Chondrocyte (in vitro differentiated cells): ENCODE measurements around the gene SNX14. TPM values are rescaled to one million over a fixed set of nuclear protein-coding genes. Genes with fewer than 3 reads are reported as not detected.
"Not testable (repeated sequence)": the region's sequence is repeated elsewhere in the genome, so short reads cannot be mapped to it uniquely, and the experiment has no call there.

Experiments used
- DNase-seq: peaks from one replicate; pipeline ENCODE4 v3.0.0; 2021; ENCODE audit warnings: mixed read lengths, low spot score
- H3K27ac Mint-ChIP-seq: one replicate; pipeline ENCODE4 v1.8.0; 2021; ENCODE audit warnings: mild to moderate bottlenecking, moderate library complexity, mixed read lengths; ENCODE audit not compliant: unreplicated experiment
- H3K27me3 Mint-ChIP-seq: 2 replicates; pipeline ENCODE4 v1.8.0; 2021; ENCODE audit warnings: low read depth, mixed read lengths
- H3K36me3 Mint-ChIP-seq: 2 replicates; pipeline ENCODE4 v1.8.0; 2021; ENCODE audit warnings: low read depth, mixed read lengths
- H3K4me1 Mint-ChIP-seq: 2 replicates; pipeline ENCODE4 v1.8.0; 2021; ENCODE audit warnings: low read depth, mild to moderate bottlenecking, mixed read lengths
- H3K4me3 Mint-ChIP-seq: one replicate; pipeline ENCODE4 v1.8.0; 2021; ENCODE audit warnings: mild to moderate bottlenecking, moderate library complexity, mixed read lengths; ENCODE audit not compliant: unreplicated experiment
- H3K9me3 Mint-ChIP-seq: 2 replicates; pipeline ENCODE4 v1.8.0; 2021; ENCODE audit warnings: low read depth, mixed read lengths
- total RNA-seq: library from RNA; stranded (reverse); gene quantifications from 3 replicates; pipeline ENCODE4 v1.2.1, GENCODE V29; 2021
- TF ChIP-seq, protein P1 (sequence below): fragments of 200-600 bp; sonication (generic); IDR thresholded peaks from 2 replicates; pipeline ENCODE4 v1.5.0; 2021; ENCODE audit warnings: antibody characterized with exemption, mild to moderate bottlenecking, moderate library complexity

Gene SNX14
- total RNA-seq, 1 donor from 2014 or later = 70.8 TPM

DNA sequence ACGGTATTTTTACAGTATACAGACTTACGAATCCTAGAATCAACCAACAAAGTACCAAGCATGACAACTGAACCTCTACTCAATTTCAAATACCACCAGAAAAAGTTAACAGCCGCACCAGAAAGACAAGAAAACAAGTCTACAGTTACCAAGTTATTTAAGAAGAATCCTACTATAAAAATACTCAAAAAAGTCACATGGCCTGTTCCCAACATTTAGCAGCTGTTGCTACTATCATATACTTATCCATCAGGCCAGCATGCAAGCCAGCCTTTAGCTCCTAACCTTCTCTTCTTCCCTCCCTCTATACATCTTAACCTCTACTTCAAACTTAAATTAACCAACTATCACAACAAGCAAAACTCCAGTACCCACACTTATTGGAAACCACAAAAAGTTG is 47.2 kb upstream of the SNX14 start:
- TF ChIP-seq, protein P1, sequence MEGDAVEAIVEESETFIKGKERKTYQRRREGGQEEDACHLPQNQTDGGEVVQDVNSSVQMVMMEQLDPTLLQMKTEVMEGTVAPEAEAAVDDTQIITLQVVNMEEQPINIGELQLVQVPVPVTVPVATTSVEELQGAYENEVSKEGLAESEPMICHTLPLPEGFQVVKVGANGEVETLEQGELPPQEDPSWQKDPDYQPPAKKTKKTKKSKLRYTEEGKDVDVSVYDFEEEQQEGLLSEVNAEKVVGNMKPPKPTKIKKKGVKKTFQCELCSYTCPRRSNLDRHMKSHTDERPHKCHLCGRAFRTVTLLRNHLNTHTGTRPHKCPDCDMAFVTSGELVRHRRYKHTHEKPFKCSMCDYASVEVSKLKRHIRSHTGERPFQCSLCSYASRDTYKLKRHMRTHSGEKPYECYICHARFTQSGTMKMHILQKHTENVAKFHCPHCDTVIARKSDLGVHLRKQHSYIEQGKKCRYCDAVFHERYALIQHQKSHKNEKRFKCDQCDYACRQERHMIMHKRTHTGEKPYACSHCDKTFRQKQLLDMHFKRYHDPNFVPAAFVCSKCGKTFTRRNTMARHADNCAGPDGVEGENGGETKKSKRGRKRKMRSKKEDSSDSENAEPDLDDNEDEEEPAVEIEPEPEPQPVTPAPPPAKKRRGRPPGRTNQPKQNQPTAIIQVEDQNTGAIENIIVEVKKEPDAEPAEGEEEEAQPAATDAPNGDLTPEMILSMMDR = no peak
- peak overlapping the region; percentile 83 for H3K27ac Mint-ChIP-seq
- no peaks in the 10 kb centered on the region for H3K27me3 Mint-ChIP-seq
- H3K4me1 Mint-ChIP-seq = peaks cover 57% of the 10 kb centered on the region
- peak overlapping the region; percentile 87 for H3K4me3 Mint-ChIP-seq
- H3K9me3 Mint-ChIP-seq = no peaks in the 10 kb centered on the region
- no peak for DNase-seq
- H3K36me3 Mint-ChIP-seq = peaks cover 28% of the 10 kb centered on the region

DNA sequence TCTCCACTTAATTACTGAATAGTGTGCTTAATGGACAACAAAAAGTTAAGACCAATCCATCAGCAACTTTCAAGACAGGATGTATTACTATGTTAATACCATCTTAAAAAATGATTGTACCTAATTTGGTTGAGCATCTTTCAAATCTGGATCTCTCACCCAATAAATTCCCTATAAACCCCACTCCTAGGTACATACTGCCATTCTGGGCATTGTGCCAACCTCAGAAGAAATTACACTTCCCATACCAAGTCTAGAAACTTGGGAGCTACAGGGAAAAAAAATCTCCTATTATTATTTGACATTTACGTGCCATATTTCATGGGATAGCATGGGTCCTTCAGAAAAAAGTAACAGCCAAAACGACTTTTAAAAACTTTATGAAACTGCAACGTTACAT is 43.9 kb upstream of the SNX14 start:
- H3K9me3 Mint-ChIP-seq = no peaks in the 10 kb centered on the region
- TF ChIP-seq, protein P1 = no peak

DNA sequence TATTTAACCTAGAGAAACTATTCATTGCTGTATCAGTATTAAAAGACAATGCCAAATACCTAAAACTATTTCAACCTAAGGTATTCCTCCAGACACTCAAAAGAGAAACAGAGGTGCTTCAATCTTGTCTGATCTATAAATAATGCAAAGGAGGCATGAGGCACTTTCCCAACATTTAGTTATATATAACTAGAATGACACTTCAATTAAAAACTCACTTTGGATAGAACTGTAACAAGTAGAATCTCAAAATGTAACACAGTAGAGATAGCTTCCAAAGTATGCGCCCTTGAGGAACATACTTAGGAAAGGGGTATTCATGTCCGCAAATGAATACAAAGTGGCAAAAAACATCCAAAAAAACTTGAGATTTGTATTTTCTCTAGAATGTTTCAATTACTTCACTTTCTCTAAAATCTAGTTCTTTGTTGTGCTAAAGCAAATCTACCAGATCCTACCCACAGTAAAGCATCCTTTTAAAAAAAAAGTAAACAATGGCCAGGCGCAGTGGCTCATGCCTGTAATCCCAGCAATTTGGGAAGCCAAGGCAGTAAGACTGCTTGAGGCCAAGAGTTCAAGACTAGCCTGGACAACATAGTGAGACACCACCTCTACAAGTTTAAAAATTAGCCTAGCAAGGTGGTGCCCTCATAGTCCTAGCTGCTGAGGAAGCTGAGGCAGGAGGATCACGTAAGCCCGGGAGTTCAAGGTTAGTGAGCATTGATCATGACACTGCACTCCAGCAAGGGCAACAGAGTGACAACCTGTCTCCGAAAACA is 38.7 kb upstream of the SNX14 start:
- H3K27ac Mint-ChIP-seq = no peak overlapping the region
- no peak overlapping the region for H3K4me3 Mint-ChIP-seq
- DNase-seq = no peak
- TF ChIP-seq, protein P1 = no peak
- H3K27me3 Mint-ChIP-seq = no peaks in the 10 kb centered on the region
- H3K9me3 Mint-ChIP-seq = no peaks in the 10 kb centered on the region
- H3K36me3 Mint-ChIP-seq = peaks cover 36% of the 10 kb centered on the region
- peaks cover 22% of the 10 kb centered on the region for H3K4me1 Mint-ChIP-seq

More for the DNA sequence above, 43.9 kb upstream of the SNX14 start:
- no peak for DNase-seq
- no peaks in the 10 kb centered on the region for H3K27me3 Mint-ChIP-seq
- peaks cover 47% of the 10 kb centered on the region for H3K4me1 Mint-ChIP-seq
- peaks cover 38% of the 10 kb centered on the region for H3K36me3 Mint-ChIP-seq
- H3K4me3 Mint-ChIP-seq = no peak overlapping the region
- peak overlapping the region; percentile 8 for H3K27ac Mint-ChIP-seq

DNA sequence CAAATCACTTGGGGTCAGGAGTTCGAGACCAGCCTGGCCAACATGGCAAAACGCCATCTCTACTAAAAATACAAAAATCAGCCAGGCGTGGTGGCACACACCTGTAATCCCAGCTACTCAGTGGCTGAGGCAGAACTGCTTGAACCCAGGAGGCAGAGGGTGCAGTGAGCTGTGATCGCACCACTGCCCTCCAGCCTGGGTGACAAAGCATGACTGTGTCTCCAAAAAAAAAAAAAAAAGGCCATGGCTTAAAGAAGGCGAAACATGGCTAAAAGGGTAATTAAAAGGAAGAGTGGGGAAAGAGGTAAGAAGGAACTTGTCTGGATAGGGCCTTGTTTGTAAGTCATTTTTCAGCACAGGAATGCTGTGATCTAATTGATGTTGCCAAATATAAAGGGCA is 37.5 kb upstream of the SNX14 start:
- not testable (repeated sequence) for H3K4me3 Mint-ChIP-seq, H3K27ac Mint-ChIP-seq, H3K9me3 Mint-ChIP-seq, H3K27me3 Mint-ChIP-seq, DNase-seq
- H3K4me1 Mint-ChIP-seq = peaks cover 16% of the 10 kb centered on the region
- H3K36me3 Mint-ChIP-seq = peaks cover 29% of the 10 kb centered on the region

DNA sequence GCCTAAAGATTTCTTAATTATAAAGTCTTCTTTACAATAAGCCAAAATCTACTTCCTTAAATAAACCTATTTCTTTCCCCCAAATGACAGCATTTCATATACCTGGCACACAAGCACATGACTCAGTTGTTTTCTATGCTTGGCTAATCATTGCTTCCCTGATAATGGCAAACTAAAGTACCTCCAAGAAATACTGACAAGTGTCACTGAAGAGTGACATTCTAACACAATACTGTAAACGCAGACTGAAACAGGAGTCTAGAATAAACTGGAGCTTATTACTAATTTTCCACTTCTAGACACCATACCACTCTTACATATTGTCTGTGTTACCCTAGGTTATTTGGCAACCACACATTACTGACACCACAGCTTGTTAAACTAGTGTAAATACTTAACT is 34.7 kb upstream of the SNX14 start:
- no peak overlapping the region for H3K4me3 Mint-ChIP-seq
- H3K36me3 Mint-ChIP-seq = peaks cover 29% of the 10 kb centered on the region
- H3K4me1 Mint-ChIP-seq = peaks cover 33% of the 10 kb centered on the region
- TF ChIP-seq, protein P1 = no peak
- no peak for DNase-seq
- H3K27me3 Mint-ChIP-seq = no peaks in the 10 kb centered on the region
- H3K9me3 Mint-ChIP-seq = no peaks in the 10 kb centered on the region
- H3K27ac Mint-ChIP-seq = no peak overlapping the region

DNA sequence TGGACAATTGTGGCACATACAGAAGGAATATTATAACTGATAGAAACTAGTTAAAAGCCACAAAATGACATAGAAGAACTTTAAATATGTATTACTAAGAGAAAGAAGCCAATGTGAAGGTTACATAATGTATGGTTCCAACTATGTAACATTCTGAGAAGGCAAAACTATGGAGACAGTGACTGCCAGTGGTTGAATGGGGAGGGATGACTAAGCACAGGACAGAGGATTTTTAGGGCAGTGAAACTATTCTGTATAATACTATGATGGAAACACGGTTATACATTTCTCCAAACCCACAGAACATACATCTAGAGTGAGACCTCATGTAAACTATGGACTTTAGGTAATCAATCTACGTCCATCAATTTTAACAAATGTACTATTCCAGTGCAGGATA is 26.6 kb upstream of the SNX14 start:
- DNase-seq = no peak
- Mint-ChIP-seq H3K9me3 (no peaks in the 10 kb centered on the region), H3K4me3 (no peak overlapping the region), H3K27me3 (no peaks in the 10 kb centered on the region), H3K27ac (no peak overlapping the region), H3K36me3 (peaks cover 42% of the 10 kb centered on the region), H3K4me1 (peaks cover 32% of the 10 kb centered on the region)
- TF ChIP-seq, protein P1 = no peak
